Activated T-helper 17 cell treated with anti-CD3 and anti-CD28 coated beads, Interleukin-2, amount 50 U/mL, for 72 hours (primary cell): Measurements from ENCODE around the gene TIMM22. TPM values are rescaled to one million over a fixed set of nuclear protein-coding genes. Genes with fewer than 3 reads are reported as not detected.

Source experiments
- ATAC-seq: fragments of 150-1000 bp; cut with Tn5 transposase; replicated peaks from 2 replicates; pipeline ENCODE4 v1.10.0; 2021; ENCODE audit warnings: mild to moderate bottlenecking, moderate library complexity
- H3K27ac Mint-ChIP-seq: one replicate; pipeline ENCODE4 v1.8.0; 2022; ENCODE audit warnings: mixed read lengths
- H3K27me3 Mint-ChIP-seq: one replicate; pipeline ENCODE4 v1.8.0; 2022; ENCODE audit warnings: mixed read lengths
- H3K36me3 Mint-ChIP-seq: one replicate; pipeline ENCODE4 v1.8.0; 2022; ENCODE audit warnings: low read depth, mild to moderate bottlenecking, mixed read lengths
- H3K4me1 Mint-ChIP-seq: one replicate; pipeline ENCODE4 v1.8.0; 2022; ENCODE audit warnings: mixed read lengths
- H3K4me3 Mint-ChIP-seq: one replicate; pipeline ENCODE4 v1.8.0; 2022; ENCODE audit warnings: mild to moderate bottlenecking, mixed read lengths
- H3K9me3 Mint-ChIP-seq: one replicate; pipeline ENCODE4 v1.8.0; 2022; ENCODE audit warnings: mixed read lengths
- total RNA-seq, 2 donors: library from RNA; stranded (reverse); gene quantifications; one replicate each; pipeline ENCODE4 v1.2.3, GENCODE V29; 2022

Gene TIMM22
- total RNA-seq, 2 donors from 2014 or later = 6.6 to 12.9 TPM

GRCh38 chr17:1029922-1030644, 33.2 kb downstream of the TIMM22 start:
- Mint-ChIP-seq H3K4me1 (peaks cover 4% of the 10 kb centered on the region), H3K27ac (no peak overlapping the region), H3K36me3 (peaks cover 10% of the 10 kb centered on the region), H3K4me3 (no peak overlapping the region), H3K27me3 (no peaks in the 10 kb centered on the region), H3K9me3 (no peaks in the 10 kb centered on the region)
- no peak for ATAC-seq

- Mint-ChIP-seq H3K36me3 (peaks cover 5% of the 10 kb centered on the region), H3K9me3 (no peaks in the 10 kb centered on the region), H3K27ac (no peak overlapping the region), H3K27me3 (no peaks in the 10 kb centered on the region), H3K4me3 (no peak overlapping the region), H3K4me1 (no peaks in the 10 kb centered on the region)
- ATAC-seq = no peak
Measured at GRCh38 chr17:1030684-1031532, 34.0 kb downstream of the TIMM22 start.

GRCh38 chr17:1031711-1032110, 34.8 kb downstream of the TIMM22 start:
- Mint-ChIP-seq H3K36me3 (peaks cover 5% of the 10 kb centered on the region), H3K9me3 (no peaks in the 10 kb centered on the region), H3K4me1 (no peaks in the 10 kb centered on the region), H3K27ac (no peak overlapping the region), H3K4me3 (no peak overlapping the region), H3K27me3 (no peaks in the 10 kb centered on the region)
- no peak for ATAC-seq

GRCh38 chr17:1032391-1032790, 35.5 kb downstream of the TIMM22 start:
- Mint-ChIP-seq H3K27me3 (no peaks in the 10 kb centered on the region), H3K9me3 (no peaks in the 10 kb centered on the region), H3K36me3 (peaks cover 3% of the 10 kb centered on the region), H3K4me1 (no peaks in the 10 kb centered on the region), H3K27ac (no peak overlapping the region), H3K4me3 (no peak overlapping the region)
- ATAC-seq = no peak

GRCh38 chr17:1033503-1033902, 36.6 kb downstream of the TIMM22 start:
- H3K27me3 Mint-ChIP-seq = no peaks in the 10 kb centered on the region
- H3K9me3 Mint-ChIP-seq = no peaks in the 10 kb centered on the region
- no peak overlapping the region for H3K4me3 Mint-ChIP-seq
- H3K36me3 Mint-ChIP-seq = no peaks in the 10 kb centered on the region
- H3K4me1 Mint-ChIP-seq = no peaks in the 10 kb centered on the region
- ATAC-seq = no peak
- no peak overlapping the region for H3K27ac Mint-ChIP-seq

- Mint-ChIP-seq H3K36me3 (no peaks in the 10 kb centered on the region), H3K27me3 (no peaks in the 10 kb centered on the region), H3K4me1 (no peaks in the 10 kb centered on the region), H3K27ac (no peak overlapping the region), H3K4me3 (no peak overlapping the region), H3K9me3 (no peaks in the 10 kb centered on the region)
- ATAC-seq = no peak
Measured at GRCh38 chr17:1034652-1035210, 37.8 kb downstream of the TIMM22 start.

- no peaks in the 10 kb centered on the region for H3K36me3 Mint-ChIP-seq
- ATAC-seq = no peak
- no peak overlapping the region for H3K4me3 Mint-ChIP-seq
- no peaks in the 10 kb centered on the region for H3K27me3 Mint-ChIP-seq
- no peaks in the 10 kb centered on the region for H3K9me3 Mint-ChIP-seq
- H3K4me1 Mint-ChIP-seq = no peaks in the 10 kb centered on the region
- no peak overlapping the region for H3K27ac Mint-ChIP-seq
Measured at GRCh38 chr17:1035546-1036170, 38.7 kb downstream of the TIMM22 start.

- Mint-ChIP-seq H3K4me1 (no peaks in the 10 kb centered on the region), H3K36me3 (no peaks in the 10 kb centered on the region), H3K27ac (no peak overlapping the region), H3K27me3 (no peaks in the 10 kb centered on the region), H3K4me3 (no peak overlapping the region), H3K9me3 (no peaks in the 10 kb centered on the region)
- no peak for ATAC-seq
Measured at GRCh38 chr17:1036171-1036844, 39.4 kb downstream of the TIMM22 start.

GRCh38 chr17:1036845-1037237, 39.9 kb downstream of the TIMM22 start:
- H3K9me3 Mint-ChIP-seq = no peaks in the 10 kb centered on the region
- no peaks in the 10 kb centered on the region for H3K27me3 Mint-ChIP-seq
- H3K27ac Mint-ChIP-seq = no peak overlapping the region
- no peaks in the 10 kb centered on the region for H3K36me3 Mint-ChIP-seq
- H3K4me1 Mint-ChIP-seq = no peaks in the 10 kb centered on the region
- H3K4me3 Mint-ChIP-seq = no peak overlapping the region
- ATAC-seq = no peak

- Mint-ChIP-seq H3K4me3 (no peak overlapping the region), H3K36me3 (no peaks in the 10 kb centered on the region), H3K9me3 (no peaks in the 10 kb centered on the region), H3K27ac (no peak overlapping the region), H3K4me1 (no peaks in the 10 kb centered on the region), H3K27me3 (no peaks in the 10 kb centered on the region)
- ATAC-seq = no peak
Measured at GRCh38 chr17:1037238-1037879, 40.4 kb downstream of the TIMM22 start.

GRCh38 chr17:1038459-1039122, 41.7 kb downstream of the TIMM22 start:
- Mint-ChIP-seq H3K9me3 (no peaks in the 10 kb centered on the region), H3K4me3 (no peak overlapping the region), H3K4me1 (no peaks in the 10 kb centered on the region), H3K36me3 (no peaks in the 10 kb centered on the region), H3K27me3 (no peaks in the 10 kb centered on the region), H3K27ac (no peak overlapping the region)
- ATAC-seq = no peak

- ATAC-seq = no peak
- no peak overlapping the region for H3K4me3 Mint-ChIP-seq
- H3K4me1 Mint-ChIP-seq = no peaks in the 10 kb centered on the region
- H3K36me3 Mint-ChIP-seq = no peaks in the 10 kb centered on the region
- no peaks in the 10 kb centered on the region for H3K27me3 Mint-ChIP-seq
- no peak overlapping the region for H3K27ac Mint-ChIP-seq
- H3K9me3 Mint-ChIP-seq = no peaks in the 10 kb centered on the region
Measured at GRCh38 chr17:1039123-1039507, 42.2 kb downstream of the TIMM22 start.

- H3K9me3 Mint-ChIP-seq = no peaks in the 10 kb centered on the region
- no peaks in the 10 kb centered on the region for H3K27me3 Mint-ChIP-seq
- no peak overlapping the region for H3K27ac Mint-ChIP-seq
- no peak overlapping the region for H3K4me3 Mint-ChIP-seq
- ATAC-seq = no peak
- H3K4me1 Mint-ChIP-seq = no peaks in the 10 kb centered on the region
- H3K36me3 Mint-ChIP-seq = peaks cover under 1% of the 10 kb centered on the region
Measured at GRCh38 chr17:1039511-1040215, 42.7 kb downstream of the TIMM22 start.
